Fibroblast of skin of back (primary cell): ENCODE measurements around the gene GPER1.
"Not testable (repeated sequence)": the region's sequence is repeated elsewhere in the genome, so short reads cannot be mapped to it uniquely, and the experiment has no call there.

ENCODE experiments used
- DNase-seq: peaks from one replicate; pipeline ENCODE4 v3.0.0-alpha.2; 2013

The GPER1 gene

GRCh38 chr7:1104516-1105179 is 16.7 kb downstream of the GPER1 start:
- no peak for DNase-seq

- no peak for DNase-seq
Observed at GRCh38 chr7:1105189-1105588, 17.3 kb downstream of the GPER1 start.

GRCh38 chr7:1106063-1106792 is 18.3 kb downstream of the GPER1 start:
- DNase-seq, result no peak

- no peak for DNase-seq
Observed at GRCh38 chr7:1106793-1107421, 19.0 kb downstream of the GPER1 start.

- no peak for DNase-seq
Observed at GRCh38 chr7:1108264-1108920, 20.5 kb downstream of the GPER1 start.

- DNase-seq, result no peak
Observed at GRCh38 chr7:1109581-1110310, 21.8 kb downstream of the GPER1 start.

- DNase-seq, result no peak
Observed at GRCh38 chr7:1110358-1110757, 22.4 kb downstream of the GPER1 start.

GRCh38 chr7:1111156-1111555 is 23.2 kb downstream of the GPER1 start:
- DNase-seq, result no peak

DNA sequence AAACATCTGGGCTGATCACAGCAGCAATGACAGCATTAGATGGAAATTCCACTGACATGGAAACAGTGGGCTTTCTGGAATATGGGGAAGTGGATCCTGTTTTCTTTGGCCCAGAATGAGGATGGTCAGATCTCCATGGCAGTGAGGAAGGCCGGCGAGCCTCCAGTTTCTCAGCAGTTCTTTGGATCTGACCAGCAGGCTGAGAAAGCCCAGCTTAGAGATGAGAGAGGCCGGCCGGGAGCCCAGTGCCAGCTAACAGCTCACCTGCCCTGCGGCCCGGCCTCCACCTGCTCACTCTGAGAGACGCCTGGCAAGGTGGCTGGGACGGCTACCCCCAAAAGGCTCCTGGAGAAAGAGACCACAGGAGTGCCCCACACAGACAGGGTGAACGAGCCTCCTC is 24.2 kb downstream of the GPER1 start:
- DNase-seq, result peak; percentile 15

DNA sequence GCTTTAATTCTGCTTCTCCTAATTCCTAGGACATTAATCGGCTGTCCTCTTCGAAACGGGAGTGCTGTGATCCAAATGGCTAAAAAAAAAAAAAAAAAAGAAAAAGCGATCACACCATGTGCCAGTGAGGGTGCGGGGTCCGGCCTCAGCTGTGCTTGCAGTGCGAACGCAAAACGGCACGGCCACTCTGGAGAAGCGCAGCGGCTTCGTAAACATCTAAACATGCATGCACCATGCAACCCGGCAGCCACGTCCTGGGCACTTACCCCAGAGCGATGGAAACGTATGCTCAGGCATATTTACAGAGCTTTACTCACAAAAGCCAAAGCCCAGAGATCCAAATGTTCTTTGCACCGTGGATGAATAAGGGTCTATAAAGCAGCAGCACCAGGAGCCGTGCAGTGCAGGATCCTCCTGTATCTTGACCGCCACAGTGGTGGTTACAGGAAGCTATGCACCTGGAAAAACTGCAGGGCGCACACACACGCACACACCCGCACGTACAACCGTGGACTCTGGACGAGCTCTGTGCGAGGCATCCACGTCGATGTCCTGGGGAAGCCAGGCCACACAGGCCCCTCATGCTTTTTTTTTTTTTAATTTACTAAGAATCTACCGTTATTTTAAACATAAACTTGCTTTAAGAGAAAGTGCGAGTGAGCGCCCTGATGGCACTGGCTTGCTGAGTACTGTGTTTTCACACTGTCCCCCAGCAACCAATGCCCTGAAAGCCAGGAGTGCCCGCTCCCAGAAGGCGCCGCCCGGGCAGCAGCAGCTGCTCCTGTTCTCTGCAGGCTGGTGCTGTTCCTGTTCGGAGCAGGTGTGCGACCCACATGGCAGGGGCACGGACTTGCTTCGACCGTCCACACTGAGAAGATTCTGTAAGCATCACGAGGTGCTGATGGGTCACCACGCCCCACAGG is 25.0 kb downstream of the GPER1 start:
- no peak for DNase-seq

- DNase-seq, result no peak
Observed at GRCh38 chr7:1113548-1113885, 25.6 kb downstream of the GPER1 start.

GRCh38 chr7:1114088-1114487 is 26.2 kb downstream of the GPER1 start:
- no peak for DNase-seq

DNA sequence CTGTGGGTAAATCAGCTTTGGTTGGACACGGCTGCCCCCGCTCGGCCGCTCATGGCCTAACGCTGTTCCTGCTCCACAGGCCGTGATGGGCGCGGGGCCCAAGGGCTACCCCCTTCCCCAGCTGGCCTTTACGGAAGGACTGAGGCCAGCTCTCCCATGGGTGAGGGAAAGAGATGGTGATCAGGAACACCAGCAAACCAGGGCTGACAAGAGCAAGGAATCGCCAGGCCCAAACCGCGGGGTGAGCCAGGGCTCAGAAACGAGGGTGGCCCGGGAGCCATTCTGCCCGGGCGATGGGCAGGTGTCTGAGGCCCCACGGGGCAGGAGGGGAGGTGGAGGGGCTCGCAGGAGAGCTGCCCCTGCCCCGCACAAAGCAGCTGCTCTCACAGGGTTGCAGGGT is 26.6 kb downstream of the GPER1 start:
- DNase-seq, result no peak

DNA sequence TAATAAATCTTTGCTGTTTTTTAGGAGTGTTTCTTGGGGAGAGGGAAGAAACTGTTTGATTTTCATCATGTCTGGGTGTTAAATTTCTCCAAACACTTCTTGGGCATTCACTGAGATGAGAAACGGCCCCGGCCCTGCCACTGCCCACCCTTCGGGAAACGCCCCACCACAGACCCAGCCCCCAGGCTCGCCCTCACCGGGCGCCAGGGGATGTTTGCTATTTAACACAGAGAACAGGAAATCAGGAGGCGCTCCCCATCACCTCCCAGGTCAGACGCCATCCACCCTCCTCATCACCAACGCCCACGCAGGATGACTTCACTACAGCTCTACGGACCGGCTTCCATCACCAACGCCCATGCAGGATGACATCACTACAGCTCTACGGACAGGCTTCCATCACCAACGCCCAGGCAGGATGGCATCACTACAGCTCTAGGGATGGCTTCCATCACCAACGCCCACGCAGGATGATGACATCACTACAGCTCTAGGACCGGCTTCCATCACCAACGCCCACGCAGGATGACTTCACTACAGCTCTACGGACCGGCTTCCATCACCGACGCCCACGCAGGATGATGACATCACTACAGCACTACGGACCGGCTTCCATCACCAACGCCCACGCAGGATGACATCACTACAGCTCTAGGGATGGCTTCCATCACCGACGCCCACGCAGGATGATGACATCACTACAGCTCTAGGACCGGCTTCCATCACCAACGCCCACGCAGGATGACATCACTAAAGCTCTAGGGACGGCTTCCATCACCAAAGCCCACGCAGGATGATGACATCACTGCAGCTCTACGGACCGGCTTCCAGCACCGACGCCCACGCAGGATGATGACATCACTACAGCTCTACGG is 27.5 kb downstream of the GPER1 start:
- DNase-seq, result not testable (repeated sequence)

DNA sequence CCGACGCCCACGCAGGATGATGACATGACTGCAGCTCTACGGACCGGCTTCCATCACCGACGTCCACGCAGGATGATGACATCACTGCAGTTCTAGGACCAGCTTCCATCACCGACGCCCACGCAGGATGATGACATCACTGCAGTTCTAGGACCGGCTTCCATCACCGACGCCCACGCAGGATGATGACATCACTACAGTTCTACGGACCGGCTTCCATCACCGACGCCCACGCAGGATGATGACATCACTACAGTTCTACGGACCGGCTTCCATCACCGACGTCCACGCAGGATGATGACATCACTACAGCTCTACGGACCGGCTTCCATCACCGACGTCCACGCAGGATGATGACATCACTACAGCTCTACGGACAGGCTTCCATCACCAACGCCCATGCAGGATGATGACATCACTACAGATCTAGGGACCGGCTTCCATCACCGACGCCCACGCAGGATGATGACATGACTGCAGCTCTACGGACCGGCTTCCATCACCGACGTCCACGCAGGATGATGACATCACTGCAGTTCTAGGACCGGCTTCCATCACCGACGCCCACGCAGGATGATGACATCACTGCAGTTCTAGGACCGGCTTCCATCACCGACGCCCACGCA is 28.6 kb downstream of the GPER1 start:
- not testable (repeated sequence) for DNase-seq

- DNase-seq, result no peak
Observed at GRCh38 chr7:1117321-1117928, 29.5 kb downstream of the GPER1 start.

DNA sequence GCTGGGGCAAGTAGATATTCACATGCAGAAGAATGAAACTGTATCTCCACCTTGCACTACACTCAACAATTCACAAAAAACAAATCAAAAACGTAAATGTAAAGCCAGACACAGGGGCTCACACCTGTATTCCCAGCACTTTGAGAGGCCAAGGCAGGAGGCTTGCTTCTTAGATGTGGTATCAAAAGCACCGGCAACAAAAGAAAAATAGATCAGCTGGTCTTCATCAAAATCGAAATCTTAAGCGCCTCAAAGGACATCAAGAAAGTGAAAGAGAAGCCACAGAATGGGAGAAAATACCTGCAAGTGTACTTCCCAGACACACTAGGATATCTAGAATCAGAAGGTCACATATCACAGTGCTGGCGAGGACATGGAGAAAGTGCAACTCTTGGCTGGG is 31.3 kb downstream of the GPER1 start:
- no peak for DNase-seq

DNA sequence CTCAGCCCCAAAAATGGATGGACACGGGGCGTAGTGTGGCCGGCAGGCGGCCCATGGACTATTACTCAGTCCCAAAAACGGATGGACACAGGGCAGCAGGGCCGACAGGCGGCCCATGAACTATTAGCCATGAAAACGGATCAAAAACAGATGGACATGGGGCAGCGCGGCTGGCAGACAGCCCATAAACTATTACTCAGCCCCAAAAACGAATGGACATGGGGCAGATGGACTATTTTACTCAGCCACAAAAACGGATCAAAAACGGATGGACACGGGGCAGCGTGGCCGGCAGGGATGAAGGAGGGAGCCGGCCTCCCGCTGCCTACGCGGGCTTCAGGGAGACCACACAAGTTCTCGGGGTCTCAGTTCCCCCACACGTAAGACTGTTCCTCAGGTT is 32.9 kb downstream of the GPER1 start:
- no peak for DNase-seq

DNA sequence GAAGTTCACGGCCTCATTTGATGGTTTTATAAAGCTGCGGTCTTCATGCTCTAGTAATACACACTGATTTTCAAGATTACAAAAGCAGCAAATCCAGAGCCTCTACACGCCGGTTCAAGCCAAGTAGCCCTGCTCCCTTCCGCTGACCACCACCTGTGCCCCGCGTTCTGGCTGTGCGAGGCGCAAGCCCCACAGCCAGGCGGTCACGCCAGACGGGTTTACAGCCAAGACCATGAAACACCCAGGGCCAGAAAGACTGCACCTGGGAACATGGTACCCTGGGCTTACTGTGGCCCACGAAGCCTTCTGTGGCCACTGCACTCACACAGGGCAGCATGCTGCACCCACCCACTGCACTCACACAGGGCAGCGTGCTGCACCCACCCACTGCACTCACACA is 33.6 kb downstream of the GPER1 start:
- DNase-seq, result no peak
